Left lung (tissue), 10 donors: ENCODE data around the gene ALG12. TPM values are rescaled to one million over a fixed set of nuclear protein-coding genes. Genes with fewer than 3 reads are reported as not detected.

Experiments used
- ATAC-seq: fragments of 200-7000 bp; cut with Tn5 transposase; one replicate; pipeline ENCODE4 v1.9.1; 2020; ENCODE audit warnings: moderate library complexity
- DNase-seq, 4 donors: peaks; one replicate each; pipeline ENCODE4 v3.0.0-alpha.2; 2013 to 2020
- H3K27ac ChIP-seq, 2 donors: fragments of 200-600 bp; sonication (generic) in 1 of 2; one replicate each; pipeline versions ENCODE4 v1.5.0 to v1.8.0; 2020 to 2021
- H3K27me3 ChIP-seq, 2 donors: fragments of 200-600 bp; sonication (generic) in 1 of 2; one replicate each; pipeline versions ENCODE4 v1.5.0 to v1.8.0; 2020 to 2021
- H3K36me3 ChIP-seq, 2 donors: fragments of 200-600 bp; sonication (generic) in 1 of 2; one replicate each; pipeline versions ENCODE4 v1.5.0 to v1.8.0; 2020 to 2021
- H3K4me1 ChIP-seq, 2 donors: fragments of 200-600 bp; one replicate each; pipeline ENCODE4 v1.8.0; 2021
- H3K4me3 ChIP-seq, 2 donors: fragments of 200-600 bp; sonication (generic) in 1 of 2; one replicate each; pipeline versions ENCODE4 v1.5.0 to v1.8.0; 2020 to 2021; ENCODE audit warnings: mild to moderate bottlenecking in 1 of 2
- H3K9me3 ChIP-seq, 2 donors: fragments of 200-600 bp; sonication (generic) in 1 of 2; one replicate each; pipeline versions ENCODE4 v1.5.0 to v1.8.0; 2020 to 2021
- CTCF ChIP-seq, 2 donors: fragments of 200-600 bp; sonication (generic) in 1 of 2; IDR thresholded peaks; one replicate each; pipeline versions ENCODE4 v1.5.0 to v1.8.0; 2021; ENCODE audit warnings: antibody characterized with exemption in 2 of 2
- intact Hi-C, 2 donors: fragments of 100-400 bp; cut with DNase I; formaldehyde crosslinking; loops; one replicate each; pipeline versions ENCODE4 v1.11.2 to v1.14.2; 2022
- polyA plus RNA-seq, 6 donors: library from polyadenylated mRNA; unstranded; fragments of 120-200 nt; gene quantifications; one replicate each; pipeline ENCODE4 v1.2.1, GENCODE V29; 2013; ENCODE audit not compliant: insufficient read length in 6 of 6
- total RNA-seq, 2 donors: library from RNA; stranded (reverse); fragmentation: NEBNext Ultra II Directional; extraction: Animal tissue kit (Norgen Biotek cat#: 25700); gene quantifications; one replicate each; pipeline ENCODE4 v1.2.1, GENCODE V29; 2021
- donor health status: DM: no; HTN: yes; CAD: no.
- donor health status: DM: no; HTN: no; CAD: no.

ALG12 gene
- total and polyA plus RNA-seq, 8 donors = 16.4 to 35.2 (median 24.7) TPM

- DNase-seq = no peak
- no peak for ATAC-seq
- no peak overlapping the region for H3K27ac ChIP-seq
- no peaks in the 10 kb centered on the region for H3K9me3 ChIP-seq
- no peaks in the 10 kb centered on the region for H3K27me3 ChIP-seq
- no peak for TF ChIP-seq CTCF (IDR thresholded peaks at IDR 0.05)
- no peaks in the 10 kb centered on the region for H3K4me1 ChIP-seq
- intact Hi-C loops = loop anchor here in 1 of 2 donors (10.0 kb wide), 1 partner anchor 136 kb away; no protein-coding TSS in a partner anchor
- H3K36me3 ChIP-seq = peaks cover 0 to 85% of the 10 kb centered on the region in 2 donors
- H3K4me3 ChIP-seq = no peak overlapping the region
Observed at GRCh38 chr22:49910229-49911155, 7.7 kb downstream of the ALG12 start.

GRCh38 chr22:49909476-49910205 lies 8.6 kb downstream of the ALG12 start:
- H3K27me3 ChIP-seq = no peaks in the 10 kb centered on the region
- no peak overlapping the region for H3K4me3 ChIP-seq
- no peaks in the 10 kb centered on the region for H3K9me3 ChIP-seq
- H3K27ac ChIP-seq = no peak overlapping the region
- DNase-seq (peak in 1 of 4 donors; percentile 76), ATAC-seq (no peak)
- intact Hi-C loops = loop anchor here in 1 of 2 donors (10.0 kb wide), 1 partner anchor 135 kb away; no protein-coding TSS in a partner anchor
- no peak for TF ChIP-seq CTCF (IDR thresholded peaks at IDR 0.05)
- no peaks in the 10 kb centered on the region for H3K4me1 ChIP-seq
- peaks cover 0 to 93% of the 10 kb centered on the region in 2 donors for H3K36me3 ChIP-seq

GRCh38 chr22:49907807-49908206 lies 10.4 kb downstream of the ALG12 start:
- Histone ChIP-seq H3K36me3 (peaks cover 0 to 99% of the 10 kb centered on the region in 2 donors), H3K4me1 (no peaks in the 10 kb centered on the region), H3K27ac (no peak overlapping the region), H3K27me3 (no peaks in the 10 kb centered on the region), H3K4me3 (no peak overlapping the region), H3K9me3 (no peaks in the 10 kb centered on the region)
- DNase-seq (no peak), ATAC-seq (no peak)
- no peak for TF ChIP-seq CTCF (IDR thresholded peaks at IDR 0.05)
- intact Hi-C loops = no loop called here

GRCh38 chr22:49906799-49907290 lies 11.4 kb downstream of the ALG12 start:
- no peaks in the 10 kb centered on the region for H3K9me3 ChIP-seq
- peaks cover 0 to 99% of the 10 kb centered on the region in 2 donors for H3K36me3 ChIP-seq
- H3K27ac ChIP-seq = no peak overlapping the region
- DNase-seq (no peak), ATAC-seq (no peak)
- no peaks in the 10 kb centered on the region for H3K4me1 ChIP-seq
- intact Hi-C loops = no loop called here
- H3K27me3 ChIP-seq = no peaks in the 10 kb centered on the region
- TF ChIP-seq CTCF (IDR thresholded peaks at IDR 0.05) = no peak
- H3K4me3 ChIP-seq = no peak overlapping the region
